A549 (cell line): Measurements from ENCODE around the gene NTM.

Source experiments
- CHD2 ChIP-seq: fragments of 150-350 bp; IDR thresholded peaks from 2 replicates; pipeline ENCODE4 v1.6.1; 2014; ENCODE audit warnings: low read length; ENCODE audit not compliant: partially characterized antibody
- EHF ChIP-seq: fragments of 250-450 bp; sonication (Bioruptor Pico); IDR thresholded peaks from 2 replicates; pipeline ENCODE4 v1.5.0; 2020; ENCODE audit warnings: mild to moderate bottlenecking
- ESRRA ChIP-seq: fragments of 150-350 bp; IDR thresholded peaks from 2 replicates; pipeline ENCODE4 v1.6.1; 2014; ENCODE audit warnings: mild to moderate bottlenecking, low read length, borderline replicate concordance
- JUNB ChIP-seq: fragments of >200 bp; sonication (Bioruptor Twin); formaldehyde crosslinking; IDR thresholded peaks from 2 replicates; pipeline ENCODE4 v1.6.1; 2016
- MAZ ChIP-seq: fragments of 150-350 bp; IDR thresholded peaks from 2 replicates; pipeline ENCODE4 v1.6.1; 2014; ENCODE audit warnings: antibody characterized with exemption, low read depth, low read length, borderline replicate concordance
- MYC ChIP-seq: IDR thresholded peaks from 2 replicates; pipeline ENCODE4 v1.6.1; 2012; ENCODE audit warnings: mild to moderate bottlenecking, inconsistent platforms, low read length, improper control_type of control experiment, borderline replicate concordance
- PHF8 ChIP-seq: fragments of 200-600 bp; sonication (generic); IDR thresholded peaks from 2 replicates; pipeline ENCODE4 v1.6.1; 2016; ENCODE audit warnings: low read depth, mild to moderate bottlenecking, antibody characterized with exemption, moderate library complexity, borderline replicate concordance
- POLR2A ChIP-seq: IDR thresholded peaks from 2 replicates; pipeline ENCODE4 v1.6.1; 2012; ENCODE audit warnings: mild to moderate bottlenecking, low read length
- RARB ChIP-seq: fragments of 250-450 bp; sonication (Bioruptor Pico); IDR thresholded peaks from 2 replicates; pipeline ENCODE4 v1.8.0; 2021; ENCODE audit warnings: mild to moderate bottlenecking, moderate library complexity
- TF ChIP-seq, protein P1 (sequence below): fragments of >200 bp; sonication (Bioruptor Twin); formaldehyde crosslinking; IDR thresholded peaks from 3 replicates; pipeline ENCODE4 v1.5.1; 2016
- TF ChIP-seq, protein P2 (sequence below): fragments of >200 bp; sonication (Bioruptor Twin); formaldehyde crosslinking; IDR thresholded peaks from 3 replicates; pipeline ENCODE4 v1.6.1; 2016

DNA sequence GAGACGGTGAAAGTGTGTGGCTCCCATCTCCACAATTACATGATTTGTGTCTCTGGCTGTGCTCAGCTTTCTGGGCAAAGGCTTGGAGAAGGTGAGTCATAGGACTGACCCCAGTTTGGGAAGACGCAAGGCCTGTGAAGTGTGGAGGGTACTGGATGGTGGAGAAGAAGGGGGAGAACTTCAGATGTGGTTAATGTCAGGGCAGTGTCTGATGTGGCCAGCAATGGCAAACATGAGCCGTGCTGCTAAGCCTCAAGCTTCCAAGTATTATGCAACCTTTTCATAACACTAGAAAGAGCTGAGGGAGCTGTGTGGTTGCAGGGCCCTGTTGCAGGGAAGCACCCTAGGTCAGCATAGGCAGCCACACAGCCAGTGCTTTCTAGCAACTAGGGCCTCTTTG, 110.9 kb downstream of the NTM start:
- no peak for TF ChIP-seq ESRRA
- TF ChIP-seq, protein P1, sequence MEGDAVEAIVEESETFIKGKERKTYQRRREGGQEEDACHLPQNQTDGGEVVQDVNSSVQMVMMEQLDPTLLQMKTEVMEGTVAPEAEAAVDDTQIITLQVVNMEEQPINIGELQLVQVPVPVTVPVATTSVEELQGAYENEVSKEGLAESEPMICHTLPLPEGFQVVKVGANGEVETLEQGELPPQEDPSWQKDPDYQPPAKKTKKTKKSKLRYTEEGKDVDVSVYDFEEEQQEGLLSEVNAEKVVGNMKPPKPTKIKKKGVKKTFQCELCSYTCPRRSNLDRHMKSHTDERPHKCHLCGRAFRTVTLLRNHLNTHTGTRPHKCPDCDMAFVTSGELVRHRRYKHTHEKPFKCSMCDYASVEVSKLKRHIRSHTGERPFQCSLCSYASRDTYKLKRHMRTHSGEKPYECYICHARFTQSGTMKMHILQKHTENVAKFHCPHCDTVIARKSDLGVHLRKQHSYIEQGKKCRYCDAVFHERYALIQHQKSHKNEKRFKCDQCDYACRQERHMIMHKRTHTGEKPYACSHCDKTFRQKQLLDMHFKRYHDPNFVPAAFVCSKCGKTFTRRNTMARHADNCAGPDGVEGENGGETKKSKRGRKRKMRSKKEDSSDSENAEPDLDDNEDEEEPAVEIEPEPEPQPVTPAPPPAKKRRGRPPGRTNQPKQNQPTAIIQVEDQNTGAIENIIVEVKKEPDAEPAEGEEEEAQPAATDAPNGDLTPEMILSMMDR = no peak
- TF ChIP-seq, protein P2, sequence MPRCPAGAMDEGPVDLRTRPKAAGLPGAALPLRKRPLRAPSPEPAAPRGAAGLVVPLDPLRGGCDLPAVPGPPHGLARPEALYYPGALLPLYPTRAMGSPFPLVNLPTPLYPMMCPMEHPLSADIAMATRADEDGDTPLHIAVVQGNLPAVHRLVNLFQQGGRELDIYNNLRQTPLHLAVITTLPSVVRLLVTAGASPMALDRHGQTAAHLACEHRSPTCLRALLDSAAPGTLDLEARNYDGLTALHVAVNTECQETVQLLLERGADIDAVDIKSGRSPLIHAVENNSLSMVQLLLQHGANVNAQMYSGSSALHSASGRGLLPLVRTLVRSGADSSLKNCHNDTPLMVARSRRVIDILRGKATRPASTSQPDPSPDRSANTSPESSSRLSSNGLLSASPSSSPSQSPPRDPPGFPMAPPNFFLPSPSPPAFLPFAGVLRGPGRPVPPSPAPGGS = no peak
- TF ChIP-seq POLR2A = no peak
- no peak for TF ChIP-seq PHF8
- TF ChIP-seq MAZ = no peak
- no peak for TF ChIP-seq EHF (CRISPR knock-in tag)
- TF ChIP-seq JUNB = no peak
- TF ChIP-seq RARB (CRISPR knock-in tag) = no peak
- TF ChIP-seq MYC = no peak
- no peak for TF ChIP-seq CHD2
